HepG2 (cell line): ENCODE data around the gene TRIM3. TPM values are rescaled to one million over a fixed set of nuclear protein-coding genes. Genes with fewer than 3 reads are reported as not detected.

Experiments used
- ATAC-seq: fragments of 200-7000 bp; cut with Tn5 transposase; 3 replicates; pipeline ENCODE4 v1.9.1; 2020; ENCODE audit warnings: mild to moderate bottlenecking, moderate library complexity
- Bru-seq: library from RNA; stranded (reverse); fragments of 400-500 nt; gene quantifications from one replicate; lab custom pipeline; 2021; lab: Mats Ljungman, UMichigan
- BruChase-seq, 2 experiments: library from RNA; stranded (reverse); fragments of 400-500 nt; gene quantifications; one replicate each; lab custom pipeline; 2021; lab: Mats Ljungman, UMichigan
- BruUV-seq: library from RNA; stranded (reverse); fragments of 400-500 nt; replicated peaks from 2 replicates; lab custom pipeline; 2021; lab: Mats Ljungman, UMichigan
- CTCF ChIA-PET: fragments of 300-600 bp; formaldehyde crosslinking; extraction: SDS; loops from one replicate; lab custom pipeline; 2021; ENCODE audit warnings: low total read pairs, inconsistent platforms, low intra/inter-chr PET ratio; lab: Yijun Ruan, JAX
- POLR2A ChIA-PET: fragments of 350-600 bp; sonication (Branson Sonifier 250); formaldehyde crosslinking; loops from one replicate; lab custom pipeline; 2020; ENCODE audit warnings: antibody characterized with exemption, inconsistent platforms; lab: Yijun Ruan, JAX
- DNase-seq: peaks from one replicate; pipeline ENCODE4 v3.0.0-alpha.2; 2015; ENCODE audit warnings: low spot score
- FAIRE-seq: peaks from 3 replicates; lab custom pipeline; 2011; peaks lifted over from hg19 to GRCh38; lab: Jason Lieb, UNC
- H2AFZ ChIP-seq: one replicate; pipeline ENCODE4 v1.6.1; 2011; ENCODE audit warnings: low read length, inconsistent platforms
- H3K27ac ChIP-seq: fragments of 300-600 bp; 3 replicates; pipeline ENCODE4 v1.8.0; 2011; ENCODE audit warnings: mixed run types, mild to moderate bottlenecking, mixed read lengths, low read length, inconsistent platforms; ENCODE audit not compliant: insufficient read depth; ENCODE audit errors: extremely low read length
- H3K27me3 ChIP-seq, 2 experiments: fragments of 200-600 bp in 1 of 2; 2 replicates in 1 of 2; 3 replicates in 1 of 2; pipeline versions ENCODE4 v1.6.0 to v1.8.0; 2011; ENCODE audit warnings: low read length in 2 of 2, mild to moderate bottlenecking in 2 of 2, moderate library complexity in 2 of 2, inconsistent platforms in 1 of 2; ENCODE audit not compliant: insufficient read depth in 2 of 2, control insufficient read depth in 1 of 2
- H3K36me3 ChIP-seq, 2 experiments: fragments of 200-600 bp in 1 of 2; replicated peaks in 1 of 2; 2 replicates in 1 of 2; 3 replicates in 1 of 2; pipeline versions ENCODE4 v1.5.1 to v1.8.0; 2011; ENCODE audit warnings: low read length in 2 of 2, inconsistent platforms in 1 of 2; ENCODE audit not compliant: insufficient read depth in 2 of 2, control insufficient read depth in 1 of 2
- H3K4me1 ChIP-seq: 2 replicates; pipeline ENCODE4 v1.5.1; 2012; ENCODE audit warnings: low read length, inconsistent platforms; ENCODE audit not compliant: insufficient read depth
- H3K4me2 ChIP-seq: 2 replicates; pipeline ENCODE4 v1.6.0; 2011; ENCODE audit warnings: low read depth, low read length, inconsistent platforms
- H3K4me3 ChIP-seq, 3 experiments: fragments of 200-600 bp in 1 of 3; sonication (generic), shearing (Covaris generic) in 1 of 3; replicated peaks in 1 of 3; 2 replicates each; pipeline ENCODE4 v1.5.1; 2011 to 2016; ENCODE audit warnings: low read length in 3 of 3, inconsistent platforms in 2 of 3, low read depth in 2 of 3, mild to moderate bottlenecking in 2 of 3, control low read depth in 1 of 3, mixed read lengths in 1 of 3; ENCODE audit not compliant: insufficient read depth in 1 of 3
- H3K79me2 ChIP-seq: one replicate; pipeline ENCODE4 v1.6.1; 2011; ENCODE audit warnings: low read length, inconsistent platforms; ENCODE audit not compliant: insufficient read depth
- H3K9ac ChIP-seq: 2 replicates; pipeline ENCODE4 v1.6.0; 2011; ENCODE audit warnings: mild to moderate bottlenecking, low read depth, low read length, inconsistent platforms; ENCODE audit not compliant: insufficient read depth
- H3K9me3 ChIP-seq: 2 replicates; pipeline ENCODE4 v1.5.1; 2012; ENCODE audit warnings: mild to moderate bottlenecking, low read length
- H4K20me1 ChIP-seq: 2 replicates; pipeline ENCODE4 v1.6.0; 2011; ENCODE audit warnings: inconsistent platforms, mild to moderate bottlenecking, low read length, moderate library complexity; ENCODE audit not compliant: insufficient read depth
- AHR ChIP-seq: IDR thresholded peaks from 2 replicates; pipeline ENCODE4 v1.6.1; 2018; ENCODE audit warnings: missing genetic modification reagents, missing compliant biosample characterization
- ARID4A ChIP-seq: sonication (generic); formaldehyde crosslinking; IDR thresholded peaks from 2 replicates; pipeline ENCODE4 v1.5.0; 2020; ENCODE audit warnings: mild to moderate bottlenecking, missing genetic modification reagents, borderline replicate concordance
- KDM5B ChIP-seq: sonication (generic); formaldehyde crosslinking; IDR thresholded peaks from 2 replicates; pipeline ENCODE4 v1.4.0; 2020; ENCODE audit warnings: missing genetic modification reagents, mild to moderate bottlenecking, borderline replicate concordance
- MAX ChIP-seq: IDR thresholded peaks from 2 replicates; pipeline ENCODE4 v1.6.1; 2012; ENCODE audit warnings: inconsistent platforms
- NFRKB ChIP-seq: fragments of 450-650 bp; IDR thresholded peaks from 2 replicates; pipeline ENCODE4 v1.6.1; 2017
- SATB2 ChIP-seq: sonication (generic); formaldehyde crosslinking; IDR thresholded peaks from 2 replicates; pipeline ENCODE4 v1.5.0; 2020; ENCODE audit warnings: missing genetic modification reagents
- SOX6 ChIP-seq, 2 experiments: fragments of 450-650 bp in 1 of 2; sonication (generic) in 1 of 2; formaldehyde crosslinking in 1 of 2; IDR thresholded peaks; 2 replicates each; pipeline versions ENCODE4 v1.4.0 to v1.6.1; 2017 to 2020; ENCODE audit warnings: antibody characterized with exemption in 1 of 2, mild to moderate bottlenecking in 1 of 2, missing genetic modification reagents in 1 of 2
- ZFP36 ChIP-seq: fragments of 150-350 bp; IDR thresholded peaks from 2 replicates; pipeline ENCODE4 v1.6.1; 2018; ENCODE audit warnings: borderline replicate concordance, low read length, low read depth; ENCODE audit not compliant: partially characterized antibody
- ZNF562 ChIP-seq: sonication (generic); formaldehyde crosslinking; IDR thresholded peaks from 2 replicates; pipeline ENCODE4 v1.8.0; 2022; ENCODE audit warnings: missing genetic modification reagents, borderline replicate concordance
- WGBS: methylation state at CpG from one replicate; pipeline ENCODE4 v1.1.6; 2017; ENCODE audit warnings: low lambda C conversion rate; 5-methylcytosine and 5-hydroxymethylcytosine counted together
- in situ Hi-C: cut with HindIII; loops from 2 replicates; pipeline ENCODE4 v1.10.0; 2017; ENCODE audit warnings: low pct_unique_long_range_greater_than_20kb; ENCODE audit not compliant: extremely low pct_ligation_motif_present
- intact Hi-C: fragments of 100-400 bp; cut with micrococcal nuclease; formaldehyde crosslinking; loops from one replicate; pipeline ENCODE4 v1.10.0; 2022; ENCODE audit not compliant: unreplicated experiment
- long read RNA-seq, 2 experiments: library from RNA in 1 of 2; library from polyadenylated mRNA in 1 of 2; stranded (forward) in 1 of 2; unstranded in 1 of 2; transcript quantifications; one replicate each; pipeline ENCODE4 v2.0.0, GENCODE V29; 2019 to 2022
- polyA minus RNA-seq, 3 experiments: library from RNA; depleted of rRNA, polyadenylated mRNA; stranded (reverse); fragments of >200 nt; gene quantifications; 2 replicates each; pipeline ENCODE4 v1.2.3, GENCODE V29; 2011; ENCODE audit warnings: low replicate concordance in 1 of 3
- polyA plus RNA-seq, 8 experiments: library from polyadenylated mRNA; depleted of rRNA in 3 of 8; stranded (reverse) in 7 of 8; unstranded in 1 of 8; fragments of >200 nt; fragmentation: Illumina TruSeq in 4 of 8; extraction: Trizol in 4 of 8; gene quantifications; 2 replicates each; pipeline versions ENCODE4 v1.2.1 to v1.2.3, GENCODE V29; 2011 to 2016; ENCODE audit warnings: low read depth in 4 of 8, missing spikeins in 1 of 8, mixed read lengths in 1 of 8; ENCODE audit not compliant: insufficient read depth in 1 of 8
- total RNA-seq, 5 experiments: library from RNA; depleted of rRNA; stranded (reverse); fragments of >200 nt; fragmentation: Illumina TruSeq; extraction: Trizol; gene quantifications; 2 replicates each; pipeline ENCODE4 v1.2.3, GENCODE V29; 2016; ENCODE audit warnings: low read depth in 1 of 5

Gene TRIM3
- total RNA-seq (2016; rRNA removed; fragmentation: Illumina TruSeq; extraction: Trizol) (2.8 and 6.3 TPM in 2 replicates), polyA plus RNA-seq (2011; rRNA removed) (3.6 and 4.9 TPM in 2 replicates), polyA minus RNA-seq (2011; rRNA and poly(A)+ RNA removed; ENCODE audit: low replicate concordance) (5.6 and 9.8 TPM in 2 replicates), Bru-seq, nascent RNA (percentile 42 among the genes with signal in this experiment), BruChase-seq, experiment 1, labeled RNA remaining after a 6-hour chase (percentile 43 among the genes with signal in this experiment), BruChase-seq, experiment 2, labeled RNA remaining after a 2-hour chase (percentile 43 among the genes with signal in this experiment)
- 0.40 and 0.79 TPM in 2 replicates for total RNA-seq (2016; cell fraction: cytosol; rRNA removed; fragmentation: Illumina TruSeq; extraction: Trizol; ENCODE audit: low read depth)
- 2.4 and 5.9 TPM in 2 replicates for total RNA-seq (2016; cell fraction: insoluble cytoplasmic fraction; rRNA removed; fragmentation: Illumina TruSeq; extraction: Trizol)
- 1.2 and 1.5 TPM in 2 replicates for total RNA-seq (2016; cell fraction: membrane; rRNA removed; fragmentation: Illumina TruSeq; extraction: Trizol)
- total RNA-seq (2016; cell fraction: nucleus; rRNA removed; fragmentation: Illumina TruSeq; extraction: Trizol), result 9.6 and 9.9 TPM in 2 replicates
- polyA plus RNA-seq (2011; cell fraction: cytosol; rRNA removed), result 1.5 and 2.1 TPM in 2 replicates
- polyA plus RNA-seq (2011; cell fraction: nucleus; rRNA removed), result 25.2 and 26.5 TPM in 2 replicates
- 2.3 and 2.8 TPM in 2 replicates for polyA plus RNA-seq (2012)
- 0.49 and 0.53 TPM in 2 replicates for polyA plus RNA-seq (2016; cell fraction: cytosol; fragmentation: Illumina TruSeq; extraction: Trizol; ENCODE audit: low read depth)
- 1.6 and 2.7 TPM in 2 replicates for polyA plus RNA-seq (2016; cell fraction: insoluble cytoplasmic fraction; fragmentation: Illumina TruSeq; extraction: Trizol; ENCODE audit: low read depth)
- polyA plus RNA-seq (2016; cell fraction: membrane; fragmentation: Illumina TruSeq; extraction: Trizol; ENCODE audit: low read depth), result 0.80 and 1.3 TPM in 2 replicates
- 25.5 and 27.0 TPM in 2 replicates for polyA plus RNA-seq (2016; cell fraction: nucleus; fragmentation: Illumina TruSeq; extraction: Trizol; ENCODE audit: insufficient read depth, low read depth)
- polyA minus RNA-seq (2011; cell fraction: cytosol; rRNA and poly(A)+ RNA removed), result 1.6 and 3.3 TPM in 2 replicates
- 6.6 and 8.3 TPM in 2 replicates for polyA minus RNA-seq (2011; cell fraction: nucleus; rRNA and poly(A)+ RNA removed)
- long read RNA-seq, experiment 1, partial matches to known transcripts, result 1 of 6 reads
- long read RNA-seq, experiment 1, other reads (novel, unspliced or antisense), result 0 of 6 reads
- long read RNA-seq, experiment 2, partial matches to known transcripts, result 0 of 3 reads
- long read RNA-seq, experiment 2, other reads (novel, unspliced or antisense), result 2 of 3 reads

- intact Hi-C loops, result loop anchor here (2.0 kb wide), 1 partner anchor 33 kb away; the partner anchor contains the start of gene HPX
- peak; percentile 50 for DNase-seq
- no TSS peak for BruUV-seq
- ChIA-PET POLR2A (interaction anchor here (0.8 to 3.3 kb wide), 6 partner anchors 8 to 138 kb away, joined by 3 to 9 read pairs (median 4); partner anchors contain the start of genes ARFIP2, HPX, SMPD1 and TAF10), CTCF (no interaction called here)
- H3K9ac ChIP-seq, result peak within 1 kb of the TSS; percentile 70
- H3K27ac ChIP-seq, result peak within 1 kb of the TSS; percentile 44
- peaks cover 48% of the 10 kb centered on the region for H3K4me1 ChIP-seq
- H3K36me3 ChIP-seq, result peaks cover 8 to 20% of the 10 kb centered on the region in 2 experiments
- 1% methylated on average over 22 of the region's 87 CpGs for WGBS
- in situ Hi-C loops, result no loop called here
- peak within 1 kb of the TSS; percentile 99 for H3K4me2 ChIP-seq
- H4K20me1 ChIP-seq, result no peaks in the 10 kb centered on the region; the same call in 1 of the 2 replicates
- H2AFZ ChIP-seq, result no peak within 1 kb of the TSS
- peak within 1 kb of the TSS; percentile 78 to 97 (median 88) for H3K4me3 ChIP-seq
- no peaks in the 10 kb centered on the region; a peak in 1 of 5 replicates for H3K27me3 ChIP-seq
- peak; percentile 88 for ATAC-seq
- no peaks in the 10 kb centered on the region for H3K79me2 ChIP-seq
- FAIRE-seq, result no peak
- H3K9me3 ChIP-seq, result no peaks in the 10 kb centered on the region
- peak; percentile 35; the same call in 1 of the 2 replicates for TF ChIP-seq MAX
- 0 out of 2 replicates have a peak, but pooled peaks have one; percentile 24 for TF ChIP-seq KDM5B (CRISPR knock-in tag)
- no peak for TF ChIP-seq ZFP36
- no peak for TF ChIP-seq SATB2 (CRISPR knock-in tag)
- no peak for TF ChIP-seq ZNF562 (CRISPR knock-in tag)
- TF ChIP-seq SOX6 (IDR thresholded peaks at IDR 0.05), result no peak
- TF ChIP-seq SOX6 (CRISPR knock-in tag; IDR thresholded peaks at IDR 0.05), result peak; percentile 12; the same call in 1 of the 2 replicates
- TF ChIP-seq NFRKB, result no peak
- TF ChIP-seq AHR, result no peak
- peak; percentile 34; the same call in 1 of the 2 replicates for TF ChIP-seq ARID4A (CRISPR knock-in tag)
Measured at GRCh38 chr11:6473451-6474412, at the start of gene TRIM3. TRIM3 (minus strand) TSS chr11:6473941; CDS start chr11:6465695, 8,246 bp downstream.
